NCI-H2227 treated with DMSO at 0.1 percent for 48 hours (cell line): Measurements from ENCODE around the gene POLA1.
"Not testable (repeated sequence)": the region's sequence is repeated elsewhere in the genome, so short reads cannot be mapped to it uniquely, and the experiment has no call there.

Source experiments
- DNase-seq: peaks from one replicate; lab custom pipeline; 2025; lab: John Stamatoyannopoulos, UW

The POLA1 gene

GRCh38 chrX:24799565-24799964, 105.8 kb downstream of the POLA1 start:
- DNase-seq, result no peak

GRCh38 chrX:24805201-24805600, 111.5 kb downstream of the POLA1 start:
- no peak for DNase-seq

DNA sequence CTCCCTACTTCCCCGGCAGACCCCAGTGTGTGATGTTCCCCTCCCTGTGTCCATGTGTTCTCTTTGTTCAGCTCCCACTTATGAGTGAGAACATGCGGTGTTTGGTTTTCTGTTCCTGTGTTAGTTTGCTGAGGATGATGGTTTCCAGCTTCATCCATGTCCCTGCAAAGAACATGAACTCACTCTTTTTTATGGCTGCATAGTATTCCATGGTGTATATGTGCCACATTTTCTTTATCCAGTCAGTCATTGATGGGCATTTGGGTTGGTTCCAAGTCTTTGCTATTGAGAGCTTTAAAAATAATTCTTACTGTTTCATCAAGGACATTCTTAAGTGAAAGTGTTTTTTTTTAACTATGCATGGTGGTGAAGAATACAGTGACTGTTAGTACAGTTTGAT, 126.1 kb downstream of the POLA1 start:
- not testable (repeated sequence) for DNase-seq

DNA sequence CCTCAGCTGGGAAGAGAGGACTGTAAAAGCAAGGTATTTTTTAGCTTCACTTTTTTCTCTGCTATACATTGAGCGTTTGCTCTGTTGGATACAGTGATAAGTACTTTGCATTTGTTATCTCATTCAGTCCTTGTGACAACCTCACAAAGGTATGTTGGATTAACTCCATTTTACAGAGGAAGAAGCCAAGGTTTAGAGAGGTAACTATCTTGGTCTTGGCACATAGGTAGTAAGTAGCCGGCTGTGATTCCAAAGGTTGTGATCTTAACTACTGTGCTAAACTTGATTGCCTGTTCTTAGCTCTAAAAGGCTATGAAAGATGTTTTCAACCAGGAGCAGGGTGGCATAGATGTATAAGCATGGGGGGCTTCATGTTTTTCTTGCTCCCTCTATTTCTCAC, 134.4 kb downstream of the POLA1 start:
- no peak for DNase-seq

GRCh38 chrX:24828600-24828999, 134.9 kb downstream of the POLA1 start:
- DNase-seq, result no peak

GRCh38 chrX:24833695-24834094, 140.0 kb downstream of the POLA1 start:
- DNase-seq, result no peak

DNA sequence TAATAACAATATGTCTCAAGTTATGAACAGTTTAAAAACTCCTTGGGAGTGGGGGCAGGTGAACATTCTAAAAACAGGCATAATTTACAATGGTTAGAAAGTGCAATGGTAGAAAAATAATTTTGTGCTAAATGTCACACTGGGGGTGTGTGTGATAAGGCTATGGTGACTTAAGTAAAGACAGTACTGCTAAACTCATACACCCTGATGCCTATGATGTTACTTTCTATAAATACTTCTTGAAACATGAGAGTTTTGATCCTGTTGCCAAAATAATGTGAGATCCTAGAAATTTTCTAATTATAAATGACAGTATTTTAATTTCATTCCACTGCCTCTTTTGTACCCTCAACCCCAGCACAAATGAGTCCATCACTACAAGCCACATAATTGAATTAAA, 144.2 kb downstream of the POLA1 start:
- DNase-seq, result no peak

DNA sequence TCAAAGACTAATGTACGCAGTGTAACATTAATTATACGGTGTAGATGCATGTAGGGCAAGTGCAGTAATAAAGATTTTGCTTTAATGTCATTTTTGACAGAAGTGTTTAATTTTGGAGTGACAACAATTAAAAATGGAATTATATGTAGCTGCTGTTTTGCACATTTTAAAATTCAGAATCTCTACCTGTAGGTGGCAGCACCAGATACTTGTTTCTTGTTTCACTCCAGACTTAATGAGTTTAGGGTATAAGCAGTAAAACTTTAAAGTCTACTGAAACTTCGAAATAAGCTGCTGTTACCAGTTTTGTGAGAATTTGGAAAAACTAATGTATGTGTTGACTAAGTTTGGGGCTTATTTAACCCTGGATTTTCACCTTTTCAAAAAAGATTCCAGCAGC, 144.9 kb downstream of the POLA1 start:
- peak; percentile 28 for DNase-seq

GRCh38 chrX:24839331-24839730, 145.6 kb downstream of the POLA1 start:
- DNase-seq, result no peak

DNA sequence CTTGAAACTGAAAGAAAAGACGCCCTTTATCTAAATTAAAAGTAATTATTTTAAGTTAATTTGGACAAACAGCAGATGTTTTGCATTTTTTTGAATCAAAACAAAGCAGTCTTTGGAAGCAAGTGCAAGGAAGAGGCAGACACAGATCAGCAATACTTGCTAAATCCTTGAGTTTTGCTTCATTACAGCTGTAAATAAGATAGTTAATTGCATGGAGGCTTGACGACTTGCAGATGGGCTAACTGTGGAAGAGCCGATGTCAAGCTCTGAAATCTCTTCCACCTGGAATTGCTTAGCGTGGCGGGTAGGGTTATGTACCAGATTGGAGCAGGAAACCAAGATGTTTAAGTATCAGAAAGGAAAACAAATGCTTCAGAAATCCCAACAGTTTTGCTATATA, 148.8 kb downstream of the POLA1 start:
- no peak for DNase-seq

DNA sequence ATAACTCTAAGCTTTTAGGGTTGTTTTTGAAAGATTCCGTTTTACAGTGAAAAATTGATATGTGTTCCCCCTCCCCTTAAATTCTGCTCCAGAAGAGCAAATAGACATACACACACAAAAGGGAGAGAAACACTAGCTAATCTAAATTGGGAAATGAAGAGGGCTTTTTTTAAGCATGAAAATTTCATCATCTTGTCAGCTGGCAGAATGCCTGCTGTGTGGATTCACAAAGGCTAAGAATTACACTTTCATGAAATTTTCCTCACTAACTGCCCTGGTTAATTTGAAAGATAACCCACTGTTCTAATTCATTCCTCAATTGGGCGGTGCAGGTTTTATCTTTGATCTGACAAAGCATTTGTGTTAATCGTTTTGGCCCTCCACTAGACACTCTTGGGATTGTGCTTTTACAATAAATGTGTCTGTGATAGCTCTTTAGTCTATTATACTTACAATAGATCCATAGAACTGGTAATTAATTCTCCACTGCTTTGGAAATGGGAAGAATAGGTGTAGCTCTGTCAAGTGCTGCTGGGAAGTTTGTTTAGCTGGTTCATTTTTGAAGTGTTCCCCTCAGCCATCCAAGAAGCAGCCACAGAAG, 152.9 kb downstream of the POLA1 start:
- DNase-seq, result peak; percentile 72

GRCh38 chrX:24851289-24851688, 157.6 kb downstream of the POLA1 start:
- DNase-seq, result no peak

- DNase-seq, result no peak
Measured at GRCh38 chrX:24851780-24852179, 158.1 kb downstream of the POLA1 start.

GRCh38 chrX:24858004-24858746, 164.5 kb downstream of the POLA1 start:
- no peak for DNase-seq

GRCh38 chrX:24859211-24859841, 165.6 kb downstream of the POLA1 start:
- no peak for DNase-seq

GRCh38 chrX:24860140-24860539, 166.4 kb downstream of the POLA1 start:
- DNase-seq, result no peak

- no peak for DNase-seq
Measured at GRCh38 chrX:24862343-24862742, 168.6 kb downstream of the POLA1 start.

DNA sequence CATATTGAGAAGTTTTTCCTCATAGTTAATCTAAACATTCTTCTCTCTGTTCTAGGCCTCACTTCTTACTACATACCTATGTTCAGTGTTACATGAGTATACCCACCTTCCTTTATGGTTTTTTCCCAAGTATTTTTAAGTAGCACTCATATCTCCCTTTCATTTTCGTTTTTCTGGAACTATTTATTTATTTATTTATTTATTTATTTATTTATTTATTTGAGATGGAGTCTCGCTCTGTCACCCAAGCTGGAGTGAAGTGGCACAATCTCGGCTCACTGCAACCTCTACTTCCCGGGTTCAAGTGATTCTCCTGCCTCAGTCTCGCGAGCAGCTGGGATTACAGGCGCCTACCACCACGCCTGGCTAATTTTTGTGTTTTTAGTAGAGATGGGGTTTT, 170.1 kb downstream of the POLA1 start:
- not testable (repeated sequence) for DNase-seq

- no peak for DNase-seq
Measured at GRCh38 chrX:24870143-24870542, 176.4 kb downstream of the POLA1 start.

GRCh38 chrX:24874604-24875247, 181.0 kb downstream of the POLA1 start:
- no peak for DNase-seq

GRCh38 chrX:24876530-24877287, 183.0 kb downstream of the POLA1 start:
- DNase-seq, result peak; percentile 96

GRCh38 chrX:24877288-24877664, 183.6 kb downstream of the POLA1 start:
- DNase-seq, result peak; percentile 96
